ENCODE data around the gene B4GALNT4.
A peak's percentile ranks its signal among the peaks of the same experiment; 100 is the strongest.
"Not testable (repeated sequence)": the region's sequence is repeated elsewhere in the genome, so short reads cannot be mapped to it uniquely, and the experiment has no call there.

Gene B4GALNT4

GRCh38 chr11:369336-370018 lies at the start of gene B4GALNT4:
TSS of gene B4GALNT4 (plus strand) at chr11:369499. CDS start at chr11:369804, 305 bp downstream.
- TF ChIP-seq CTCF (IDR thresholded peaks at IDR 0.05; ENCODE audit: borderline replicate concordance, control extremely low read depth, extremely low read depth, insufficient read depth, missing control alignments), result no peak
- no peak for DNase-seq (ENCODE audit: low spot score)
- in situ Hi-C loops (cut with MboI; ENCODE audit: low sequenced_read_pairs, unreplicated experiment), result loop anchor here (10.0 kb wide), 1 partner anchor 125 kb away; no protein-coding TSS in a partner anchor

DNA sequence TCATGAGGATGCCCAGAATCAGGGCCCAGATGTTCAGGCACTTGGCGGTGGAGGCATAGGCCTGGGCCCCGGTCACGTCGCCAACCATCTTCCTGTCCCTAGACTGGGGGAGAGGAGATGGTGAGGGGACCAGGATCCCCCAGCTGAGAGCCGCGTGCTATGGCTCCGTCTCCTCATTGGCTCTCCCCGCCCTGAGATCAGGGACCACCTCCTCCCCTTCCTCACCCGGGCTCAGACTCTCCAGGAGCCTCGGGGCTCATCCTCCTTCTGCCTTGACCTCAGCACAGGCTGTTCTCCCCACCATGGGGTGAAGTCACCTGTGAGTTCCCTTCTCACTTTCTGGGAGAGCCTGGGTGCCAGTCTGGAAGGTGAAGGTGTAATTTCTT lies 49.4 kb upstream of the B4GALNT4 start:
- in situ Hi-C loops (cut with MboI; ENCODE audit: low sequenced_read_pairs, unreplicated experiment); DNase-seq (ENCODE audit: low spot score): not testable (repeated sequence)

DNA sequence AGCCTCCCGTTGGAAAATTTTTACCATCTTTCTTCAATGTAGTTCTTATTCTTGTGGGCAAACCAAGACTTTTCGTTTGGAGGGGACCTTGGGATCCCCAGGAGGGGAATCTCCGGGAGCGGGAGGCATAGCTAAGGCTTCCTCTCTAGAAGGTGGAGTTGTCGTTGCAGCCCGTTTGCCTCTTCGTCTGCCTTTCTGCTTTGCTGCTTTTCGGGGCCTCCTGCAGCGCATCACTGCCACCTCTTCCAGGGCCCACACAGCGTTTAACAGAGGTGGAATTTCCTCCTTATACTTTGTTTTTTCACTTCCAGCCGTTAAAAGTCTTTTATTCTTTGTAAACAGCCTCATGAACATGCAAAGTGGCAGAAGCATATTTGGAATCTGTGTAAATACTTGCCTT lies 45.1 kb upstream of the B4GALNT4 start:
- no peak for DNase-seq (ENCODE audit: low spot score)
- TF ChIP-seq CTCF (IDR thresholded peaks at IDR 0.05; ENCODE audit: borderline replicate concordance, control extremely low read depth, extremely low read depth, insufficient read depth, missing control alignments), result no peak
- in situ Hi-C loops (cut with MboI; ENCODE audit: low sequenced_read_pairs, unreplicated experiment), result no loop called here

DNA sequence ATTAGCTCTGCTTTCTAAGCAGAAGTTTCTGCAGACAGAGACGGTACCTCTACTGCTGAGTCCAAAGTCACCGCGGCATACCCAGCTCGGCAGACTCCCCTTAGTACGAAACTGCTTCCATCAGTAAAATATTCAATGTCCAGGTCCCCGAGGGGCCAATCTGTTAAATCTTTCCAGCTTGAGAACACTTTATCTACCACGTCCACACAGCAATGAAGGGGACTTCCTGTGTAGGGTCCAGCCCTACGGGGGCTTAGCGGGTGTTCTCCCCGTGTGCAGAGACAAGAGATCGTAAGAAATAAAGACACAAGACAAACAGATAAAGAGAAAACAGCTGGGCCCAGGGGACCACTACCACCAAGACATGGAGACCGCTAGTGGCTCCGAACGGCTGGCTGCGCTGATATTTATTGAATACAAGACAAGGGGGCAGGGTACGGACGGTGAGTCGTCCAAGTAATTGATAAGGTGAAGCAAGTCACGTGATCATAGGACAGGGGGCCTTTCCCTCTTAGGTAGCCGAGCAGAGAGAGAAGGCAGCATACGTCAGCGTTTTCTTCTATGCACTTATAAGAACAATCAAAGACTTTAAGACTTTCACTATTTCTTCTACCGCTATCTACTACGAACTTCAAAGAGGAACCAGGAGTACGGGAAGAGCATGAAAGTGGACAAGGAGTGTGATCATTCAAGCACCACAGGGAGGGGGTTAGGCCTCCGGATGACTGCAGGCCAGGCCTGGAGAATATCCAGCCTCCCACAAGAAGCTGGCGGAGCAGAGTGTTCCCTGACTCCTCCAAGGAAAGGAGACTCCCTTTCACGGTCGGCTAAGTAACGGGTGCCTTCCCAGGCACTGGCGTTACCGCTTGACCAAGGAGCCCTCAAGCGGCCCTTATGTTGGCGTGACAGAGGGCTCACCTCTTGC lies 44.4 kb upstream of the B4GALNT4 start:
- DNase-seq (ENCODE audit: low spot score); in situ Hi-C loops (cut with MboI; ENCODE audit: low sequenced_read_pairs, unreplicated experiment): not testable (repeated sequence)

GRCh38 chr11:325796-326591 lies 43.3 kb upstream of the B4GALNT4 start:
- no peak for TF ChIP-seq CTCF (IDR thresholded peaks at IDR 0.05; ENCODE audit: borderline replicate concordance, control extremely low read depth, extremely low read depth, insufficient read depth, missing control alignments)
- DNase-seq (ENCODE audit: low spot score), result no peak
- in situ Hi-C loops (cut with MboI; ENCODE audit: low sequenced_read_pairs, unreplicated experiment), result no loop called here

- in situ Hi-C loops (cut with MboI; ENCODE audit: low sequenced_read_pairs, unreplicated experiment), result no loop called here
- DNase-seq (ENCODE audit: low spot score), result no peak
- TF ChIP-seq CTCF (IDR thresholded peaks at IDR 0.05; ENCODE audit: borderline replicate concordance, control extremely low read depth, extremely low read depth, insufficient read depth, missing control alignments), result no peak
These were observed 42.8 kb upstream of the B4GALNT4 start for GRCh38 chr11:326592-326841.

DNA sequence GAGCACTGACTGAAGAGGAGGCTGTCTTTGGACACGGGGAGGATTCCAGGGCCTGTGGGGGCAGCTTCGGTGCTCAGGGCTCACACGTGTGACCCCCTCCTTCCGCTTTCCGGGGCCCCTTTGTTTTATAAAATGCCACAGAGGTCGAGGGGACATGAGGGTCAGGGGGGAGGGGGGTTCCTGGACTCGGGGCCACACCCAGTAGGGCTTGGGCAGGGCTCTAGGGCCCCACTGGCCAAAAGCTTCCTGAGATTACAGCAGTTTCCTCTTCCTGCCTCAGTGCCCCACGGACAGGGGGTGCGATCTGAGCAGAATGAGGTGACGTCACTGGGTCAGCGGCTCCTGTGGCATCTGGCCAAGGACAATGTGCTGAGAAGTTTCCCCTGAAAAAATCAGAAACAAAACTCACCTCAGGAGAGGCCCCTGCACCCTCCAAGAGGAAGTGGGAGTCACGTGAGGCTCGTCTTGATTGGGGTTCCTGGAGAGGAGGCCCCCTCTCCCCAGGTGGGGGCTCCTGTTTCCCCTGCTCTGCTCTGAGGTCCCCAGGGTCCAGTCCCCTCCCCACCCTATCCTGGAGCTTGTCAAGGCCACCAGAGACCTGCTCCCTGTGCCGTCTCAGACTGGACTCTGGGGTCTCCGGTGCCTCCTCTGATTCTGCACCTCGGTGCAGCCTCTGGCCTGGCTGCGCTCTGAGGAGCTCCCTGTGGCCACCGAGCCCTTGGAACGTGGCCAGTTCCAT lies 42.3 kb upstream of the B4GALNT4 start:
- in situ Hi-C loops (cut with MboI; ENCODE audit: low sequenced_read_pairs, unreplicated experiment), result no loop called here
- TF ChIP-seq CTCF (IDR thresholded peaks at IDR 0.05; ENCODE audit: borderline replicate concordance, control extremely low read depth, extremely low read depth, insufficient read depth, missing control alignments), result no peak
- peak; percentile 88 for DNase-seq (ENCODE audit: low spot score)
